HG03159 (cell line): ENCODE results near the gene PDXK.

Experiments used
- ATAC-seq: cut with Tn5 transposase; IDR thresholded peaks from one replicate; pipeline ENCODE4 v1.9.1; 2021; ENCODE audit warnings: mild to moderate bottlenecking, moderate library complexity; ENCODE audit not compliant: unreplicated experiment

Gene PDXK

DNA sequence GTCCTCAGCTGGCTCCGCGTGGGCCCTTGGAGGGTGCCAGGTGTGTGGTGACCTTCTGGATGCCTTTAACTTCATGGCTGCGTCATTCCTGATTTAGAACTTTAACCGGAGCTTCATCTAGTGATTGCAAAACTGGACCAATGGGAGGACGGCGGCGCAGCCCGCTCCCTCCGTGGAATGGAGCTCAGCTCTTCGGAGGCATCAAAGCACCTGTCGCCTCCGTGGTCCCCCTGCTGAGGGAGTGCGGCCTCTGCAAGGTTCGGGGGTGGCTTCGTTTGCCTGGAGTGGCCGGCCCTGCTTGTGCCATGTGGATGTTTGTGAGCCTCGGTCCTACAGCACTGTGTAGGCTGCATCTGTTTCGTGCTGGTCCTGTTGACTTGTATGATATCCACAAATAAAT, 43.0 kb downstream of the PDXK start:
- ATAC-seq = no peak

DNA sequence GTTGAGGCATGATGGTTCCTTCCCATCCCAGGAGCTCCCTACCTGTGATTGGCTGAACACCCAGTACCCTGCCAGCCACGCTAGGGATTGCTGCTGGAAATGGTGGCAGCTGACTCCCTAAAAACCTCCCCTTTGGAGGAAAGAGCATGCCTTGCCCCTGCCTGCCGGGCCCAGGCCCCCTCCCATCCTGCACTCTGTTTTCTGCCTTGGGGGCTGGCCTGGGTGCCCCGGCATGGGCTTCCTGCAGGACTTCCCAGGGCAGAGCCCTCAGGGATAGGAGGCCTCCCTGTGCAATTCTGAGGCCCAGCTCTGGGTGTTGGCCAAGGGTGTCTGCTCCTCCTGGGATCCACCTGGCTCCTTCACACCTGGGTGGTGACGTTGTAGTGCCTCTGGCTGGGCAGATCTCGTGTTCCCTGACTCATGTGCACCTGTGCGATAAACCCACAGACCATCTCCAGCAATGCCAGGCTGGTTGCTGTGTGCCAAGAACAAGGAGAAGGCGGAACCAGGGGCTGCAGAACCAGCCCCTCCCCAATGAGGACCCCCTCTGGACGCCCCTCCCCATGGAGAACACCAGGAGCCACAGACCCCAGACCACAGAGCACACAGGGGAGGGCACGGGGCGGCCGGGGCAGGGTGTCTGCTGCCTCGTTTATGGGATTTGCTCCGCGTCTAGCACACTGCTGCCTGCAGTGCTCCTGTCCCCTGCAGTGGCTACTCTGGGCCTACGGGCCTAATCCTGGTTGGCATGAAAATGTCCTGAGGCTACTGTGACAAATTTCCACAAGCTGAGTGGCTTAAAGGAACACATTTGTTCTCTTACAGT, 43.6 kb downstream of the PDXK start:
- ATAC-seq = no peak

DNA sequence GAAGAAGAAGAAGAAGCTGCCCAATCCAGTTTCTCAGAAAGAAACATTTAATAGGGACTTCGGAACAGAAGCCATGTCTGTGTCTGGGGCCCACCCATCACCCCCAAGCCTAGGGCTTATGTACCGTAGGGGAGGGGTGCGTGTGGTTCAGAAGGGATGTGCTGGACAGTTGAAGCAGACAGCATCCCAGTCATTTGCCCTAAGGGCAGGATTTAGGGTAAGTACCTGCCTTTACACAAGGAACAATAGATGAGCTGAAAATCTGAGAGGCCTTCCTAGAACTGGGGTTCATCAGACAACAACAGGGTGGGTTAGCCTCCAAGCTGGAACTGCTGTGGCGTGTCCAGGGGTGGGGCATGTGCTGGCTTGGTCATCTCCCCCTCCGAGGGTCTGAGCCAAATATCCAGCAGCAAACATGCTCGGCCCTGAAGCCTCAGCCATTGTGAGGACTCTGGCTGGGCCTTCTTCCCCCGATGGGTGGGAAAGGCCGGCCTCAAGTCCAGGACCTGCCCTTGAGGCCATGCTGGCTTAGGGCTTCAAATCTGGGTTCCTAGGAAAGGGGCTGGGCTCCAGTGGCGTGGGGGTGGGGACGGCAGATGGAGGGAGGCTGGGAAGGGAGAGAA, 45.1 kb downstream of the PDXK start:
- ATAC-seq = no peak

DNA sequence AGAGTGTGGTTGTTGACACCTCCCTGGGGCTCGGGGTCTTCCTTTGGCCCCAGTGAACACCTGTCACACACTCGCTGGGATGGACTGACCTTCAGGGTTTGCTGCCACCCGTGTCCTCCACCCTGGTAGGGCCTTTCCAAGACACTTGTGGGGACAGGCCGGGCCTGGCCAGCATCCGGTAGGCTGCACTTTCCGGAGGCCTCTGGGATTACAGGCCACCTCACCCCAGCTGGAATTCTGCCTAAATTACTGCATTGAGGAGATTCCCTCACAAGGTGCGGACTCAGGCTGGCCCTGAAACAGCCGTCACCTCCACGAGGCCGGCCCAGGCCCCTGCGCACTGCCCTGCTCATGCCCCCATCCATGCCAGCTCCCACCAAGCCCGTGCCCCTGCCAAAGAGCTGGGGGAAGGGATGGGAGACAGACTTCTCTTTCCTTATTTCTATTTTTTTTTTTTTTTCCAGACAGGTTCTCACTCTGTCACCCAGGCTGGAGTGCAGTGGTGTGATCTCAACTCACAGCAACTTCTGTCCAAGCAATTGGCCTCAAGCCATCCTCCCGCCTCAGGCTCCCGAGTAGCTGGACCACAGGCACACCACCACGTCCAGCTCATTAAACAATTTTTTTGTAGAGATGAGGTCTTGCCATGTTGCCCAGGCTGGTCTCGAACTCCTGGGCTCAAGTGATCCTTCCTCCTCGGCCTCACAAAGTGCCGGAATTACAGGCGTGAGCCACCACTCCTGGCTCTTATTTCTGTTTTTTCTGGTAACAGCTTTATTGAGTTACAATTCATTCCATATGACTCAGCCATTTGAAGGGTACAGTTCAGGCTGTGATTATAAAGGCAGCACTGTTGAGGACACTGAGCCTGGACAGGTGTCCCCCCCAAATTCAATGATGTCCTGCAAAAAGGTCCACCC, 45.9 kb downstream of the PDXK start:
- ATAC-seq = no peak

DNA sequence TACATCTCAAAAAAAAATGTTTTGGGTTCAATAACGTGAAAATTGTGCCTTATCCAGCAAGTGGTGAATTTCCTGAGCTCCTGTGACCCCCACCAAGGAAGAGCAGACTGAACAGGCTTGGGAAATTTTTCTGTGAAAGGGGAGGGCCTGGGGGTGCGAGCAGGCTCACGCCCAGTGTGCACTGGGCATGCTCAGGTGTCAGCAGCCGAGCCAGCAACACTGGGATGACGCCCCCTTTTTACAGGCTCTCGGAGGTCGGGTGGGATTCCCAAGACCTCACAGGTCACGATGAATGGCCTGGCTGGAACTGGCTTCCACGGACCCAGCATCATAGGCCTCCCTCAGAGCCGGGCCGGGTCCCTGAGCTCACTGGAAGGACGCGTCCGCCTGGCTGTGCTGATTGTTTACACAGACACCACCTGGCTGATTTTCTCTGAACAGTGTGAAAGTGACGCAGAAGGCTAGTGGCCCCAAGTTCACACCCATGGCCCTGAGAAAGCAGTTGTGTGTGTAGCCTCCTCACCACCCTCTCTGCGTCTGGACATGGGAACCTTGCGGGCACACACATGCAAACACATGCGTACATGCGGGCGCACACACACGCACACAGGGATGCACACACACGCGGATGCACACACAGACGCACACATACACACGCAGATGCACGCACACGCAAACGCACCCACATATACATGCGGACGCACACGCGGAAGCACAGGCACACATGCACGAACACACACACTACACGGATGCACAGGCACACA, 48.0 kb downstream of the PDXK start:
- no peak for ATAC-seq

DNA sequence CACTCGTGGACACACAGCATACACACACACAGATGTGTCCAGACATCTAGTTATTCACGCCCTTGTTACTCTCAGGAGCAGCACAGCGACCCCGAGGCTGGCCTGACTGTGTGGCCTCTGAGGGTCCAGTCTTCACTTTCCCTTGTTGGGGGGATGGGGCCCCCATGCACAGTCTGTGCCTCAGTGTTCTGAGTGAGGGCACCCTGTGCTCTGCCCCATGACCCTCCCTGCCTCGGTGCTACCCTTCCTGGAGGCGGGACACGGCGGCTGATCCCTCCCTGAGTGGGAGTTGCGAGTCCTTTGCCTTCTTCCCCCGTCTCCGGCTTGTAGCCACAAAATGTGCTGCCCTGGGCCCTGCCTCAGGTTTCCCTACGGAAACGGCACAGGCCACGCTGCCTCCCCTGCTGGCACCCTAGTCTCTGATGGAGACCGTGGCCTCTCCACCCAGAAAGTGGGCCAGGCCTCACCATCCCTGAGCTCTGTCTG, 48.6 kb downstream of the PDXK start:
- no peak for ATAC-seq

DNA sequence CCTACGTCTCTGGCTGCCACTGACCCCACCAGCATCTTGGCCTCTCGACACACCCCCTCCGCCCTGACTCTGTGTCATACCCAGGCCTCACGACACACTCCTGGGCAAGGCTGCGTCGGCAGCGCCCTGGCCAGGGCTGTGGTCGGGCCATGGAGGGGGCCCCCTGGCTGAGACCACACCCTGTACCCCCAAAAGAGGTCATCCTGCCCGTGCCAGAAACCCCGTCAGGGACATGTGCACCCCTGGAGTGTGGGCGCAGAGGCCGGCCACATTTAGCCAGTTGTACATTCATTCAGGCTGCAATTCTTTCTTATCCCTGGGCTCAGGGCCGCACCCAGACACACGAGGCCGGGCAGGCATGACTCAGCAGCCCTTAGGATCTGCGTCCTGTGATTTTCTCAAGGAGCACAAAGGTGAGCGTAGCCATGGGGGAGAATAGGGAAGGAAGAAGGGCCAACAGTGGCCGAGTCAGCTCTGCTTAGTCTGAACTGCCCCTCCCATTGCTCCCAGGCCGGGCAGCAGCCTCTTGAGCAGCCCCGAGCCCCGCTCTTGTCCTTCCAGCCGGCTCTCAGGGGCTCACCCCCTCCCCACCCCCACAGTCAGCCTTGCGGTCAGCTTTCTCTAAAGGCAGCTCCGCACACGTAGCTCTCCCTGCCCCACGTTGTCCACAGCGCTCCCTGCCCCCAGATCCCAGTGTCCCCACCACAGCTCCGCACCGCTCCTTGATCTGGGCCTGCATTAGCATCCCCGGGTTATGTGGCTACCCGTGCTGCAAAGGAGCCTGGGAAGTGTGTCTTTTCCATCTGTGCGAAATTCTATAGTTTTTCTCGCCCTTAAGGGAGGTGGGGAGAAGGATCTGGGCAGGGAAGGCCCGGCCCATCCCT, 49.3 kb downstream of the PDXK start:
- ATAC-seq = no peak

DNA sequence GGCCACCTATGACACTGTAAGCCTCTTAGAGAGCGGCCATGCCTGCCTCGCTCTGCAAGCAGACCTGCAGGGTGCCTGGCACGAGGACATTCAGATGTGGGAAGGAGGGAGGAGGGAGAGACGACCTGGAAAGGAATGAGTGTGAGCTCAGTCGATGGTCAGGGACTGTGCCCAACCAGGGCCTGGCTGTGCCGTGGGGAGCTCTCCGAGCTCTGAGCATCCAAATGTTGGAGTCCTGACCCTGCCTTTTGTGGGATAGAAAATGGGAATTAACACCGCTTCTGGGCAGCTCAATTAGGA, 49.9 kb downstream of the PDXK start:
- ATAC-seq = no peak

DNA sequence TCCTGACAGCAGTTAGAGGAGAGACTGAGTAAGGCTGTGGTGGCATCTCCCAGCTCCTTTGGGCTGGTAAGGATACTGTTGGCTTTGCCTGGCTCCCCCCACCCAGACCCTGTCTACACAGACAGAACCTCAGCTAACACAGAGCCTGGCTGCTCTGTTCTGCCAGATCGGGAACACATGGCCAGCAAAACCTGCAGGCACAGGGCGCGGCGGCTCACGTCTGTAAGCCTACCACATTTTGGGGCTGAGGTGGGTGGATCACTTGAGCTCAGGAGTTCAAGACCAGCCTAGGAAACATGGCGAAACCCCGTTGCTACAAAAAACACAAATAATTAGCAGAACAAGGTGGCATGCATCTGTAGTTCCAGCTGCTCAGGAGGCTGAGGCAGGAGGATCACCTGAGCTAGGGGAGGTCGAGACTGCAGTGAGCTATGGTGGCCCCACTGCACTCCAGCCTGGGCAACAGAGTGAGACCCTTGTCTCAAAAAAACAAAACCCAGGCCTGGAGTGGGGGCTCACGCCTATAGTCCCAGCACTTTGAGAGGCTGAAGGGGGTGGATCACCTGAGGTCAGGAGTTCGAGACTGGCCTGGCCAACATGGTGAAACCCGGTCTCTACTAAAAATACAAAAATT, 50.5 kb downstream of the PDXK start:
- no peak for ATAC-seq

DNA sequence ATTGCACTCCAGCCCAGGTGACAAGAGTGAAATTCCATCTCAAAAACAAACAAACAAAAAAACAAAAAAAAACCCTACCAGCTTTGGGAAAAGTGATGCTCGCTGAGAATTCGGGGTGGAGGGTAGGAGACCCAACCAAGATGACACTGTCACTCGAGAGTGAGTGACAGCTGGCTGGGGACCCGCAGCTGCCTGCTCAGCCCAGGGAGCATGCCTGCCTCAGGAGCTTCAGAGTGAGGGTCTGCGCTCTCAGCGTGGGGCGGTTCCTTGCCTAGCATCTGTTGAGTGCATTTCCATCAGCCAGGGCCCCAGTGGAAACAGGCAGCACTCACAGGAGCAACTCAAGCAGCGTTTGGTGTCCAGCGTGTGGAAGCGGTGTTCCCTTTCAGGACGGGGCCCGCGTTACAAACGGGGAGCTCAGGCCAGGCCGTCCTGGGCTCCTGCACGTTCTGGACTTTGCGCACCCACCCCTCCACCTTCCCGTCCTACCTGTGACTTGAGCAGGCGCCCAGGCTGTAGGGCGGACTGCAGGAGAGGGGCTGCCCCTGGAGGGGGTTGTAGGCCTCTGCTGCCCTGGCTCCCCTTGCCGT, 51.2 kb downstream of the PDXK start:
- ATAC-seq = no peak

DNA sequence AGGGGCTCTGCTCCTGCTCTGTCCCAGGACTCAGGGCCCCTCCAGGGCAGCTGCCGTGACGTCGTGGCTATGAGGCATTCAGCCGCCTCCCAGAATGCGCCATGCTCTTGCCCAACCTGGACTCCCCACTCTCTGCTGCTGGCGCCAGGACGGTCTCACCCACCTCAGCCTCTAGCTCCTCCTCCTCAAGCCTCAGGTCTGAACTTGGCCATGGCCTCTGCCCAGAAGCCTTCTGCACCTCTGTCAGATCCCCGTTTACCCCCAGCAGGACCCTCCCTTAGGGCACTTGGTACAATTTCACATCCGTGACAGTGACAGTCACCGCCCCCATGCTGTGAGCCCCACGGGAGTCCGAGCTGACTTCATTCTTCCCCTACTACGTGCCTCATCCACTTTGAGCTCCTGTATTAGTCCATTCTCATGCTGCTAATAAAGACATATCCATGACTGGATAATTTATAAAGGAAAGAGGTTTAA, 52.3 kb downstream of the PDXK start:
- no peak for ATAC-seq

DNA sequence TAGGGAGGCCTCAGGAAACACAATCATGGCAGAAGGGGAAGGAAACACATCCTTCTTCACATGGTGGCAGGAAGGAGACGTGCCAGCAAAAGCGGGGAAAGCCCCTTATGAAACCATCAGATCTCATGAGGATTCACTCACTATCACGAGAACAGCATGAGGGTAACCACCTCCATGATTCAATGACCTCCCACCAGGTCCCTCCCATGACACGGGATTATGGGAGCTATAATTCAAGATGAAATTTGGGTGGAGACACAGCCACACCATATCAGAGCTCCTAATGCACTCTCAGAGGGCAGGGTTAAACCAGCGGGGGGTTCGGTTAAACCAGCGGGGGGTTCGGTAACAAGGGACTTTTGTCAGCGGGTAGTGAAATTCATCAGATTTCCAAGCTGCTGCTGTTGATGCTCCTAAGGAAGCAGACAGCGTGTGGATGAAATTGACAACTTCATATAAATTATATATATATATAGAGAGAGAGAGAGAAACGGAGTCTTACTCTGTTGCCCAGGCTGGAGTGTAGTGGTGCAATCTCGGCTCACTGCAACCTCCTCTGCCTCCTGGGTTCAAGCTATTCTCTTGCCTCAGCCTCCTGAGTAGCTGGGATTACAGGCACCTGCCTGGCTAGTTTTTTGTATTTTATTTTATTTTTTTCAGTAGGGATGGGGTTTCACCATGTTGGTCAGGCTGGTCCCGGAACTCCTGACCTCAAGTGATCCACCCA, 52.9 kb downstream of the PDXK start:
- no peak for ATAC-seq

DNA sequence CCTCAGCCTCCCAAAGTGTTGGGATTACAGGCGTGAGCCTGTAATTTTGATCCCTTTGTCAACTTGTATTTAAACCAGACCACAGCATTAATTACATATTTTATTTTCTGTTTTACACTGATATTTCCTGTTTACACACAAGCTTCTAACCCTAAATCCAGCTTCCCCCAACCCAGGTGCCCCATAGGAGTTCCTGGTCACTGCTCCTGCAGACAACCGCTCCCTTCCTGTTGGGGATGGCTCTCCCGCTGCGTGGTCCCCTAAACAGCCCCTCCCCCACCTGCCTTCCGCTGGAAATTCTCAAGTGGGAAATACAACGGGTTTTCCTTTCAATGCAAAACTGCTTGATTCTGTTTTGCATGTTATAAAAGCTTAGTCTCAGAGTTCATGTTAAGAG, 53.5 kb downstream of the PDXK start:
- no peak for ATAC-seq

DNA sequence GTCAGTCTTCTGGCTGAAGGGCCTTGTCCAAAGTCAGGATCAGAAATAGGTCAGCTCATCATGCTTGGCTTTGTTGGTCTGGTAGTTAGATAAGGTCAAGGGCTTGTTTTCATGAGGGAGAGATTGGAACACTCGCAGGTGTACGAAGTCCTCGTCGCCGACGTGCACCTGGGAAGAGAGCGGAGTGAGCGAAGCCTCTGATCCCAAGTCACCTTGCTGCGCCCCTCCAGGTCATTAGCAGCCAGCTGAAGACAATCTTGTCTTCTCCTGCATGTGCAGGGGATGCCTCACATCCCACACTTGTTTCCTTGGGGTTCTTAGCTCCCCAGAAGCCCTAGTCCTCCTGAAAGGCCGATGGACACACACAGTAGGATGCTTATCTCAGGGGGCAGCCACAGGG, 55.2 kb downstream of the PDXK start:
- no peak for ATAC-seq

DNA sequence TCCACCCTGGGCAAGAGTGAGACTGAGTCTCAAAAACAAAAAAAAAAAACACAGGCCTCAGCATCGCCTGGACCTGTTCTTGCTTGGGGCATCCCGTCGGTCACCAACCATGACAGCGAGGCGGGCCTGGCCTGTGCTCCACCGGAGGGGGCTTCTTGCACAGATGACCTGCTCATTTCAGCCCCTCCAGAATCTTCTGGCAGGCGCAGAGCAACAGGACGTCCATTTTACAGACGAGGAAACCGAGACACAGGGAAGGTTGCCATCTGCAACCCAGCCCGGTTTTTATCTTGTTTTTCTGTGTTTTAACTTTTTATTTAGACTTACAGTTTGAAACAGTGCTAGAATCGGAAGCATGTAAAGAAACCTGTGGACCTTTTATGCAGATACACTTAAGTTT, 56.3 kb downstream of the PDXK start:
- no peak for ATAC-seq

DNA sequence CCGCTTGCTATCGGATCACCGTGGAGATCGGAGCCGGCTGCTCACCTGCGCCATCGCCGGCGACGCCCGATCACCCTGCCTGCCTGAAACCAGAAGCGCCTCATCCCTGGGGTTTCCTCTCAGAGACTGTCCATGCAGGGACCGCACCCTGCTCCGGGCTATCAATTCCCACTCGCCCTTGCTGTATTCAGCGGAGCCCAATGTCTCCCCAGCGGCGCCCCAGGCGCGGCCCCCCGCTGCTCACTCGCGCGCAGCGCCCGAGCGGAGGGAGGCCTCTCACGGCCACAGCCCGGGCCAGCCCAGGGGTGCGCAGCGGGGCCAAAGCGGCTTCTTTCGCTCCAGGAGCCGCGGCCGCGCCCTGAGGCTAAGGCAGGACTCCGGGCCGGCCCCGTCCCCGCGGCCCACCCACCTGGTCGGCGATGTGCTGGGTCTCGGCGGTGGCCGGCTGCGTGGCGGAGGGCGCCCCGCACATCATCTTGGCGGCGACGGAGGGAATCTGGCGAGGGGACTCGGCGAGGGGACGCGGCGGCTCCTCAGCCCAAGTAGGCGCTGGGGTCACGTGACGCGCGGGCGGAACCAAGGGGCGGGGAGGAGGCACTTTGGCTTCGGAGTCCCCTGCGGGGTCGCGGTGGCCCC, 57.0 kb downstream of the PDXK start, which contains the start of gene CSTB:
TSS of gene CSTB (minus strand) at position 514 of the 636 bp plus-strand sequence. CDS start at position 475, 39 bp downstream.
- ATAC-seq = peak; percentile 69

DNA sequence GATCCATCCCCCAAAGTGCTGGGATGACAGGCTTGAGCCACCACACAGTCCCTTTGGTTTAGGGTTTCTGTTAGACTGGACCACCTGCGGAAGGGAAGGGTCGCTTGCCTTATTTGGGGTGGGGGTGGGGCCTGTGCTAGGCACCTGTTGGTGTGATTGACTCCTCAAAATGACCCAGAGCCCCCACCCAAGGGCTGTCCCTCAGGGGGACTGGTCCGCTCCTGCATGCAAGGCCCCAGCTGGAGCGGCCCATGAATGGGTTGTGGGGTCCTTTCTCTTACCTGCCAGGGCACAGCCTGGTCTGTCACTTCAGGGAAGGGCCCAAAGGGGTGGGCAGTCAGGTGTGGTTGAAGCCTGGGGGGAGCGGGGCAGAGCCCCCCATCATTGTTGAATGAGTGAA, 59.0 kb downstream of the PDXK start:
- ATAC-seq = no peak
